Mammary epithelial cell (primary cell): Measurements from ENCODE around the gene HOXD3.
A peak's percentile ranks its signal among the peaks of the same experiment; 100 is the strongest.

Experiments
- EZH2 ChIP-seq: IDR thresholded peaks from 2 replicates; pipeline ENCODE4 v1.6.1; 2012; ENCODE audit warnings: low read length, inconsistent platforms, borderline replicate concordance
- TF ChIP-seq, protein P1 (sequence below), 2 donors: IDR thresholded peaks in 1 of 2; conservative IDR thresholded peaks in 1 of 2; 2 replicates each; pipeline ENCODE4 v1.5.1; 2011 to 2012; ENCODE audit warnings: inconsistent platforms in 2 of 2, low read length in 2 of 2, mild to moderate bottlenecking in 2 of 2, control low read depth in 1 of 2, low read depth in 1 of 2; ENCODE audit not compliant: insufficient read depth in 1 of 2; ENCODE audit errors: extremely low read depth in 1 of 2

DNA sequence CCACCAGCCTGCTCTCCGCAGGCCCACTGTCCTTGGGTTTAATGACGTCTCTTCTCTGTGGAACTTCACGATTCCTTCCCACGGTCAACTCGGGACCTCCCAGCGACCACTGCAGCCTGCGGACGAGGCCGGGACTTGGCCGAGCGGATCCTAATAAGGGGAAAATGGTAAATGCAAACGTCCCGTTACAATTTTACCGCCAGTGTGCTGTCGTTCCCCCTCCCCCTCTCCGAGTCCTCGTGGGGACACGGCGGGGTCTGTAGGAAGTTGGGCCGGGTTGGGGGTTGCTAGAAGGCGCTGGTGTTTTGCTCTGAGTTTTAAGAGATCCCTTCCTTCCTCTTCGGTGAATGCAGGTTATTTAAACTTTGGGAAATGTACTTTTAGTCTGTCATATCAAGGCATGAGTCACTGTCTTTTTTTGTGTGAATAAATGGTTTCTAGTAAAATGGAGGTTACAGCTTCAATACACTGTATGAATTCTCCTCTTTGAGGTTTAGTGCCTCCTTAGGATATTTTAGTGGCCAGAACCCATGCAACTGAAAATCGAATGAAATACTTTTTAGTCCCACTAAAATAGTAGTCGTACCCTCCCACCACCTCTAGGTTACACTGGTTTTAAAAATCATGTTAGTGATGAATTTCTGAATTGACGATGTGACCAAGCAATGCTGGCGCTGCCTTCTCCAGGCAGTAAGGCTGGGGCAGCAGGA lies 47.8 kb upstream of the HOXD3 start:
- TF ChIP-seq, protein P1, sequence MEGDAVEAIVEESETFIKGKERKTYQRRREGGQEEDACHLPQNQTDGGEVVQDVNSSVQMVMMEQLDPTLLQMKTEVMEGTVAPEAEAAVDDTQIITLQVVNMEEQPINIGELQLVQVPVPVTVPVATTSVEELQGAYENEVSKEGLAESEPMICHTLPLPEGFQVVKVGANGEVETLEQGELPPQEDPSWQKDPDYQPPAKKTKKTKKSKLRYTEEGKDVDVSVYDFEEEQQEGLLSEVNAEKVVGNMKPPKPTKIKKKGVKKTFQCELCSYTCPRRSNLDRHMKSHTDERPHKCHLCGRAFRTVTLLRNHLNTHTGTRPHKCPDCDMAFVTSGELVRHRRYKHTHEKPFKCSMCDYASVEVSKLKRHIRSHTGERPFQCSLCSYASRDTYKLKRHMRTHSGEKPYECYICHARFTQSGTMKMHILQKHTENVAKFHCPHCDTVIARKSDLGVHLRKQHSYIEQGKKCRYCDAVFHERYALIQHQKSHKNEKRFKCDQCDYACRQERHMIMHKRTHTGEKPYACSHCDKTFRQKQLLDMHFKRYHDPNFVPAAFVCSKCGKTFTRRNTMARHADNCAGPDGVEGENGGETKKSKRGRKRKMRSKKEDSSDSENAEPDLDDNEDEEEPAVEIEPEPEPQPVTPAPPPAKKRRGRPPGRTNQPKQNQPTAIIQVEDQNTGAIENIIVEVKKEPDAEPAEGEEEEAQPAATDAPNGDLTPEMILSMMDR (conservative IDR thresholded peaks at IDR 0.05 in 1 of 2, IDR thresholded peaks at IDR 0.05 in 1 of 2; ENCODE audit: extremely low read depth in 1 of 2, insufficient read depth in 1 of 2, low read depth in 1 of 2, low read length in 2 of 2) = no peak
- TF ChIP-seq EZH2 = peak; percentile 69
